HT-29 (cell line): ENCODE results near the gene ARHGEF40. TPM values are rescaled to one million over a fixed set of nuclear protein-coding genes. Genes with fewer than 3 reads are reported as not detected.
"Not testable (repeated sequence)": the region's sequence is repeated elsewhere in the genome, so short reads cannot be mapped to it uniquely, and the experiment has no call there.

Source experiments
- DNase-seq: peaks from one replicate; pipeline ENCODE4 v3.0.0-alpha.2; 2015; ENCODE audit warnings: low spot score
- total RNA-seq: library from RNA; depleted of rRNA; stranded (reverse); fragments of >200 nt; shearing (Covaris generic); gene quantifications from 2 replicates; pipeline ENCODE4 v1.2.3, GENCODE V29; 2014

Gene ARHGEF40
- total RNA-seq, 1 experiment from 2014 or later: 20.0 TPM

DNA sequence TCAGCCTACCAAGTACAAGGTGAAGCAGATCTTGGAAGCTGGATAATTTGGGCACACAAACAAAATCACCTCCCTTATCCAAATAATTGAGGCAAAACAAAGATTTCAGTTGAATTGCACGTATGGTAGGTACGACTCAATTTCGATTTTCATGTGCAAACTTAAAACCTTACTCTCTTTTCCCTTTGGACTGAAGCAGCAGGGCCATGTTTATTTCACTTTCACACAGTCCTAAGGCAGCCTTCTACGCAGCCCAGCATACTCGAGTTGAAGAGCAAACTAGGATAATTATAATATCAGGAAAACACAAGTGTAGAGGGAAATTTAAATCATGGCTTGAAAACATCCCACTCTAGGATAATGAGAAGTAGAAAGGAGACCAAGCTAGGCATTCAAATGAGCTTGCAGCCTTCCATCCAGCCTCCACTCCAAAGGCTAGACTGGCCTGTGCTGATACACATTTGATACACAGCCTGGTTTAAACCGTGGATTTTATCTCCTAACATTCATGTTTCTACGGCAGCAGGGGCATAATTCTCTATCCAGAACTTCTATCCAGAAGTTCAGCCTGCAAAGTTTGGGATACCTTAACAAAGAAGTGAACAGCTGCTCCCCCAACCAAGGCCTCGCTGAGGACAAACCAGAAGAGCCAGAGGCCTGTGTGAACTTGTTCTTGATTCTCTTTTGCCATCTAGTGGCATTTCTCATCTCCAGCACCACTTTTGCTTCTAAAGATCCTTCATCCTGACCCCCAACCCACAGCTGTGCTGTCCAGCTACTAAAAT lies 30.3 kb upstream of the ARHGEF40 start:
- DNase-seq: peak; percentile 58

DNA sequence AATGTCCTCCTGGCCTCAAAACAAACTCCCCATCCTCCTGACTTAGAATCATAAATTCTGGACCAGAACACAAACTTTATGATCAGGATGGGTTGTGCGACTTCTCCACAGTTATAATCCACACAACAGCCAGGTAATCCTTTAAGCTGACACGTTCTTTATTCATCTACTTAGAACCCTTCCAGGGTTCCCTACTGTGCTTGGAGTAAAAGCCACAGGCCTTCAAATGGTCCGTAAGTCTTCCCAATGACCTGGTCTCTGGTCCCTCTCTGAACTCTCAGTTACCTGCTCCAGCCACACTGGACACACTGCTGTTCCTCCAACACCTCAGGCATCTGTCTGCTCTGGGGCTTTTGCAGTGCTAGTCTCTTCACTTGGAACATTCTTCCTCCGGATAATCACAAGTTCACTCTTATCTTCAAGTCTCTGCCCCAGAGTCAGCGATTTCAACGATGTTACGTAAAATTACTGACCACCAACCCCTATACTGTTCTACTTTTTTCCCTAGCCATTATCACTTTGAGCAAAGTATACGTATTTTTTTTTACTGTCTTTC lies 29.7 kb upstream of the ARHGEF40 start:
- no peak for DNase-seq

DNA sequence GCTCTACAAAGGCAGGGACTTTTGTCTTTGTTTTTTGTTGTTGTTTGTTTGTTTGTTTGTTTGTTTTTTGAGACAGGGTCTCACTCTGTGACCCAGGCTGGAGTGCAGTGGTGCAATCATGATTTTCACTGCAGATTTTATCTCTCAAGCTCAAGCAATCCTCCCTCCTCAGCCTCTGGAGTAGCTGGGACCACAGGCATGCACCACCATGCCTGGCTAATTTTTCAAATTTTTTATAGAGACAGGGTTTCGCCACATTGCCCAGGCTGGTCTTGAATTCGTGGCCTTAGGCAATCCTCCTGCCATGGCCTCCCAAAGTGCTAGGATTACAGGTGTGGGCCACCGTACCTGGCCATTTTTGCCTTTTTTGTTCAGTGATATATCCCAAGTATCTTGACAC lies 29.2 kb upstream of the ARHGEF40 start:
- DNase-seq: not testable (repeated sequence)

DNA sequence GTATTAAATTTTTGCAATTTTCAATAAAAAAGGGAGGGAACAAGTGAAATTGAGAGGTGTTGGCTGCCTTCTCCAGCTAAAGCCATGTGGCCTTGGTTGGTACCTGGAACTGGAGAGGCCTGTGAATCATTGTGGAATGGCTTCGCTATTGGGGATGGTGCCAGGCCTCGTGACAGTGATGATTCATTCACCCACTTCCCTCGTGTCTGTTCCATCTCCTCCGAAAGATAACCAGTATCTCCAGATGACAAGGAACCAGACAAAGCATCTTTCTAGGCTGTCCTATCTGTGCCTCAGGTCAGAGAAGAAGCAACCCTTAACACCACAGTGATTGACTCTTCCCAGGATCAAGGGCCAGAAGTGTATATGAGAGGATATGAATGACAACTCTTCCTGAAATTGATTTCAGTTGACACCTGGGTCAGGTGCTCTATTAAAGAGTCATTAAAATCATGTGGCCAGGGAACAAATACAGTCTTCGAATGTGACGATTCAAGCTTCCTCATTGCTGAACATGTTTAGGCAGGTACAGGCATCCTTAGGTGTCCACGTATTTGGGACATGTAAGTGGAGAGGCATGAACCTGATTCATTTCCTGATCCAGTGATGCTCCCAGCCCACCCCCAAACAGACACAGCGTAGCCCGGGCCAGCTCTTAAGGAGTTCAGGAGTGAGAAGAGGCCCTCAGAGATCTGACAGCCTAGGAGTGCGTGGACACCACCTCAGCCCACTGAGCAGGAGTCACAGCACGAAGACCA lies 28.2 kb upstream of the ARHGEF40 start, which contains the start of gene RNASE7:
RNASE7 (plus strand) TSS at position 687 of the 758 bp plus-strand sequence. CDS start 631 bp downstream, outside the sequence.
- DNase-seq: no peak

DNA sequence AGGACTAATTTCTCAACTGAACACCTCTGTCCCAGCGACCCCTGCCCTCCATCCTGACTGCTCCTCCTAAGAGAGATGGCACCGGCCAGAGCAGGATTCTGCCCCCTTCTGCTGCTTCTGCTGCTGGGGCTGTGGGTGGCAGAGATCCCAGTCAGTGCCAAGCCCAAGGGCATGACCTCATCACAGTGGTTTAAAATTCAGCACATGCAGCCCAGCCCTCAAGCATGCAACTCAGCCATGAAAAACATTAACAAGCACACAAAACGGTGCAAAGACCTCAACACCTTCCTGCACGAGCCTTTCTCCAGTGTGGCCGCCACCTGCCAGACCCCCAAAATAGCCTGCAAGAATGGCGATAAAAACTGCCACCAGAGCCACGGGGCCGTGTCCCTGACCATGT lies 27.2 kb upstream of the ARHGEF40 start:
- no peak for DNase-seq

DNA sequence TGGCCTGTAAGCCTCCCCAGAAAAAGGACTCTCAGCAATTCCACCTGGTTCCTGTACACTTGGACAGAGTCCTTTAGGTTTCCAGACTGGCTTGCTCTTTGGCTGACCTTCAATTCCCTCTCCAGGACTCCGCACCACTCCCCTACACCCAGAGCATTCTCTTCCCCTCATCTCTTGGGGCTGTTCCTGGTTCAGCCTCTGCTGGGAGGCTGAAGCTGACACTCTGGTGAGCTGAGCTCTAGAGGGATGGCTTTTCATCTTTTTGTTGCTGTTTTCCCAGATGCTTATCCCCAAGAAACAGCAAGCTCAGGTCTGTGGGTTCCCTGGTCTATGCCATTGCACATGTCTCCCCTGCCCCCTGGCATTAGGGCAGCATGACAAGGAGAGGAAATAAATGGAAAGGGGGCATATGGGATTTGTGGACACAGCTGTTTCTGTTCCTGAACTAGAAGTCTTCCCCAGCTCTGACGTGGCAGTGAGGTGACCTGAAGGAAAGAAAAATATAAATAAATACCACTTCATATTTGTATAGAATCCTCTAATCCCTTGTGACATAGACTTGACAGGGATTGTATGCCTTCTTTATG lies 26.6 kb upstream of the ARHGEF40 start:
- DNase-seq: no peak

DNA sequence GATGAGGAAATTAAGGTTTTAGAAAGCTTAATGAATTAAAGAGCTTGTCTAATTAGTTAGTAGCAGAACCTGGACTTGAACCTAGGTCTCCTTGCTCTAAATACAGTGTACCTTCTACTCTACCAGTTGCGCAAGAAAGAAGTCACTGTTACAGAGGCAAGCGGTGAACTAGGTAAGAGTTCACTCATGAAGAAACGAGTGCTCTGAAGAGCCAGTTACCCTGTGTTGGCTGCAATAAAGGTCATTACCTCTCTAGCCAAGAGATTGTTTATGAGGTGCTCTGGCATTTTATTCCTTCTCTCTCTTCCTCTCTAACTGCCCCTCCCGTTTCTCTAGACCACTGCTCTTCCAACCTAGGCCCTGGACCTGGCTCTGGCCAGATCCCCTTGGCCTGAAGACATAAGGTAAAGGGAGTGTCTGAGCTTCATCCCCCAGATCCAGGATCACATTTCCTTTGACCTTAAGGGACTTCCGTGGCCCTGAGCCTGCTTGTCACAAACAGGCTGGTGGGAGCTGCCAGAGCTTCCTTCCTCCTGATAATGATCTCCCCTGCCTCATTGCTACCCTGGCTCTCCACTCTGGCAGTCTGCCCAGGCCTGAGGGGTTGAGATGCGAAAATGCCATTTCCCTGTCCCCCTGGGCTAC lies 26.0 kb upstream of the ARHGEF40 start:
- DNase-seq: no peak

DNA sequence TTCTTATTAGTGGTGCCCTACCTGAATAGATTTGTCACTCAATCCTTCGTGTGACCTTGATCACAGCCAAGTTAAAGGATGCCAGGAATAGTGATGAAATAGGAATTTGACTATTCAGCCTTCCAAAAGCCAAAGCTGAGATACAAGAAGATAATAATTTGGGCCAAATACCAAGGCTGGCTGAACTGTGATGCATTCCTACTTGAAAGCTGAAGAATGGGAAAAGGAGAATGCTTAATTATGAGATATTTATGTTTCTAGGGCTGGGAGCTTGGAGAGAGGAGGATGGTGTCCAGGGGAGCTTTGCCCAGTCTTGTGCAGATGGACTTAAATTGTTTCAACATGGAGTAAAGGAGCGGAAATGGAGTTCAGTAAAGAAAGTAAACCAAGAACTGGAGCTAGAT lies 22.7 kb upstream of the ARHGEF40 start:
- no peak for DNase-seq

DNA sequence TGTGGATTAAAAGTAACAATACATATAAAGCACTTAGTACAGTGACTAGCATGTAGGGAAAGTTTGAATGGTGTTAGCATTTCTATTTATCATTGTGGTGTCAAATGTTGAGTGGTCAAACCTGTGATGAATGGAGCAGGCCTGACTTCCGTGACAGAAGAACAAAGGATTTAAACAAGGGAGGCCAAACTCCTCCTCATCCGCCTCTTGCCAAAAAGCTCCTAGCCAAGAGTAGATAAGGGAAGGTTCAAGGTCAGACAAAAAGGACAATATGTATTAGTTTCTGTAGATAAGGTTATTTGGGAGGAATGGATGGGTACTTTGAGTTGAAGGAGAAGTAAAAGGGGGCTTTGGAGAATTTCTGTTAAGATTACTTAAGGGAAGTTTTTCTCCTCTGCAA lies 21.5 kb upstream of the ARHGEF40 start:
- no peak for DNase-seq

DNA sequence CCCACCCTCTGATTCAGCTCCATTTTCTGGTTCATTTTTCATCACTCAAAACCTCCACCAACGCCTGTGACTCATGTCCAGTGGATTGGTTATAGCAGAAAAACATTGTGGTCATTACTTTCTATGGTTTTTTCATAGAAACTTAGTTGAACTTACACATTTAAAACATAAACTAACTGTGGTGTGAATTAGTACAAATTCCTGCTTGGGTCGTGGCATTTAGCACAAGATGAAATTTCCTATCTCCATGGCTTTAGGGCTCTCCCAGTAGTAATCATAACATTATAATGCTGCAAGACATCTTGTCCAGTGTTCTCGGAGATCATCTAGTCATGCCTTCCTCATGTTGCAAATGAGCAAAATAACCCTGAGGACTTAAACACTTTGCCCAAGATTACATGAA lies 20.8 kb upstream of the ARHGEF40 start:
- DNase-seq: no peak

DNA sequence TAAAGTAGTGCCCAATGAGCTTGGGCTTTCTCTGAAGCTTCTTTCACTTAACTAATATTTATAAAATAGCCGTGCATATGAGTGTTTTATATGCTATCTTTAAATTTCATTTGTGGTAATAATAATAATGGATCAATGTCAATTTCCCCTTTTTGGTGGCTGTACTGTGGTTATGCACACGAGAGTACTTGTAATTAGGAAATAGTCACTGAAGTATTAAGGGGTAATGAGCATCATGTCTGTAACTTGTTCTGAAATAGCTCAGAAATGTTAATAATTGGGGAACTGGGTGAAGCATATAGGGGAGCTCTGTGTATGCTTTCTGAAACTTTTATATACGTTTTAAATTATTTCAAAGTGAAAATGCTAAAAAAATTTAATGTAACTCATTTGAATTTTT lies 19.5 kb upstream of the ARHGEF40 start:
- DNase-seq: no peak

DNA sequence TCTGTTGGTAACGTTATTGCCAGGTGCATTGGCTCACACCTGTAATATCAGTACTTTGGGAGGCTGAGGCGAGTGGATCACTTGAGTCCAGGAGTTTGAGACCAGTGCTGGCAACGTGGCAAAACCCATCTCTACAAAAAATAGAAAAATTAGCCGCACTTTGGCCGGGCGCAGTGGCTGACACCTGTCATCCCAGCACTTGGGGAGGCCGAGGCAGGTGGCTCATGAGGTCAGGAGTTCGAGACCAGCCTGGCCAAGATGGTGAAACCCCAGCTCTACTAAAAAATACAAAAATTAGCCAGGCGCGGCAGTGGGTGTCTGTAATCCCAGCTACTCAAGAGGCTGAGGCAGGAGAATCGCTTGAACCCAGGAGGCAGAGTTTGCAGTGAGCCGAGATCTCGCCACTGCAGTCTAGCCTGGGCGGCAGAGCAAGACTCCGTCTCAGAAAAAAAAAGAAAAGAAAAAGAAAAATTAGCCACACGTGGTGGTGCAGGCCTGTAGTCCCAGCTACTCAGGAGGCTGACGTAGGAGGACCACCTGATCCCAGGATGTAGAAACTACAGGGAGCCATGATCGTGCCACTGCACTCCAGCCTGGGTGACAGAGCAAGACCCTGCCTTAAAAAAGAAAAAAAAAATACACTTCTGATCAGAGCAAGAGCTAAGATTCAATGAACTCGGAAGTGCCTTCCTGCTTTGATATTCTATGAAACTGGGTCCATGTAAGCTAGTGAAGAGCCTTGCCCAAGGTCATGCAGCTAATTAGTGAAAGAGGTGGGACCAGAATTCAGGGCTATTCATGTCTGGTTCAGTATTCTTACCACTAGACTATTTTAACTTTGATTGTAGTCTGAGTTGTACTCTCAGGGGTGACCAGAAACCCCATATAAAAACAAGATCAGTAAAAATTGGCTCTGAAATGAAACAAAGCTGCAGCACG lies 16.7 kb upstream of the ARHGEF40 start:
- DNase-seq: no peak

DNA sequence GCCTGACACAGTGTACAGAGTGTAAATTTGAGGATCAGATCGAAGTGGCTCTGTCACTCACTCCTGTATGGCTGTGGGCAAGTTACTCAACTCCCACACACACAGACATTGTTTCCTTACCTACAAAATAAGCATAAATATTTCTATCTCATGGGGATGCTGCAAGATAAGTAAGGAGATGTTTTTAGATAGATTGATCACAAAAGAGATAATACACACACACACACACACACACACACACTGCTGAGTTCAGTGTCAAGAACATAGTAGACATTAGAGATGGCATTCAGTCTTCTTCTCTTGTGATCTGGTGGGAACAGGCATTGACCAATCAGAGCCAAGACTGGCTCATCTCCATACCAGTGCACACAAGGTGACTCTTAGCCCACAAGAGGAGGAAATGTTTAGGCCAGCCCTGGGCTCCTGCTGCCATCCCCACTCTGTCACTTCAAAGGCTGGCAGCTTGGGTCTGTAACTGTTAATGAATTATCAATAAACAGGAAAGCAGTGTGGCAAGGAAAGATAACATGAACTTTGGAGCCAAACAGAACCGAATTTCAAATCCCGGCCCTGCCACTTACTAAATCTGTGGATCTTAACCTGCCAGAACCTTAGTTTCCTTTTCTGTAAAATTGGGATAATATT lies 15.9 kb upstream of the ARHGEF40 start:
- peak; percentile 54 for DNase-seq

DNA sequence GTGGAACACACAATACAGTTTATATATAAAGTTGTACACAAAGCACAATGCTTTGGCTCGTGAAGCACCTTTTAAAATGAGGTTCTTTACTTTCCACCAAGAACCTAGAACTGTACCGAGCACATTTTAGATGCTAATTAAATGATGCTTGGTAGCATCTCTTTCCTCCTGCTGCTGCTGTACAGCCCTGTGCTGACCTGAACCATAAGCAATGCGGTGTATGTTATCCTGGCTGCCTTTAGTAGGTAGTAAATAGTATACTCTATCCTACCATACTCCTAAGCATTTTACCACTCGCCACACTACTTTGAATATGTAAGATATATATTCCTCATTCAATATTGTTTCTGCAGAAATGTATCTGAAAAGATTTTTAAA lies 15.3 kb upstream of the ARHGEF40 start:
- no peak for DNase-seq

DNA sequence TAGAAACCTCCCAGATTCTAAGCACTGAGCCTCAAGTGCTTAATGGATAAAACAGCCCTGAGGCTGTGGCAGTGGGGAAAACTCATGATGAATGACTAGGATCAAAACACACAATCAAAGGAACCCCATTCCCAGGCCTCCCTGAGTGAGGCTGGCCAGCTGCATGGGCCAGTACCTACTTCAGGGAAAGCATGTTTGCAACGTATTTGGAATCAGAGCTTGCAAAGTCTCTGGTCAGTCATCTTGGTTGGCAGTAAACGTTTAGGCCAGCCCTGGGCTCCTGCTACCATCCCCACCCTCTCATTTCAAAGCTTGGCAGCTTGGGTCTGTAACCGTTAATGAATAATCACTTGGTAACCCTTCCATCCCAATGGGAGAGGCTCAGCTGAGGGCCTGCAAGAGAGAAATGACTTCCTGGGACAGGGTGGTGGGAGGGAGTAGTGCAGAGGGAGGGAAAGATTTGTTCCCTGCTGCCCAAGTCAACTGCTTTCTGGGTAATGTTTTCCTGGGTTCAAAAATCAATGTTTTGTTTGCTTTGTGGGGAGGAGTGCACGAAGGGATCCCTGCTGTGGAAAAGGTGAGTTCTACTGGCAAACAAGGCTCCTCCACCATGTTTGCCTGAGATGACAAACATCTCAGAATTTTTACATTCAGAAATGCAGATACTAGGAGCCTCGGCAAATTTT lies 14.5 kb upstream of the ARHGEF40 start:
- DNase-seq: peak; percentile 51

DNA sequence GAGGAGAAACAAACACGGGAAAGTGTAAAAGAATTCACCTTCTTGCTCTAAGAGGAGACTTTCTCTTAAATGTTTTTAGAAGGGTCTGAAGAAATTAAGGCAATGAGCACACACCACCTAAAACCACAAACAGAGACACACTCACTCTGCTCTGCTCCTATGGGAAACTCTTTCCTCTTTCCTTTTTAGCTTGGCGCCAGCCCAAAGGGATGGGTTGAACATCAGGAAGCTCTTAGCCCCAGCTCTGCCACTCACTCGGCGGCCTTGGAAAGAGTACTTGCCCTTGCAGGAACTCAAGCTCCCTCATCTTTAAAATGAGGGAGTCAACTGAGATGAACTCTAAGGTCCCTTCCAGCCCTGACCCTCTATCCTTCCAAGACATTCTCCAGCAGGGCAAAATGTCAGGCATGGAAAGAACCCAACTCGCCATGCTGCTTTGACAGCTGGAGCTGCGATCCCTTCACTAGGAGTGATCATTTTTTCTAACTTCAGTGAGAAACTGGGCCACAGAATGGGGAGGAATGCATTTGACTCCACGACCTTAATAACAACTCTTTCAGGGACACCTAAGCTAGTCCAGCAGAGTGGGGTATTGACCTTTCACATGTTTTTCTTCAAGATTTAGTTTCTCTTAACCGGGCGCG lies 13.5 kb upstream of the ARHGEF40 start:
- peak; percentile 42 for DNase-seq

DNA sequence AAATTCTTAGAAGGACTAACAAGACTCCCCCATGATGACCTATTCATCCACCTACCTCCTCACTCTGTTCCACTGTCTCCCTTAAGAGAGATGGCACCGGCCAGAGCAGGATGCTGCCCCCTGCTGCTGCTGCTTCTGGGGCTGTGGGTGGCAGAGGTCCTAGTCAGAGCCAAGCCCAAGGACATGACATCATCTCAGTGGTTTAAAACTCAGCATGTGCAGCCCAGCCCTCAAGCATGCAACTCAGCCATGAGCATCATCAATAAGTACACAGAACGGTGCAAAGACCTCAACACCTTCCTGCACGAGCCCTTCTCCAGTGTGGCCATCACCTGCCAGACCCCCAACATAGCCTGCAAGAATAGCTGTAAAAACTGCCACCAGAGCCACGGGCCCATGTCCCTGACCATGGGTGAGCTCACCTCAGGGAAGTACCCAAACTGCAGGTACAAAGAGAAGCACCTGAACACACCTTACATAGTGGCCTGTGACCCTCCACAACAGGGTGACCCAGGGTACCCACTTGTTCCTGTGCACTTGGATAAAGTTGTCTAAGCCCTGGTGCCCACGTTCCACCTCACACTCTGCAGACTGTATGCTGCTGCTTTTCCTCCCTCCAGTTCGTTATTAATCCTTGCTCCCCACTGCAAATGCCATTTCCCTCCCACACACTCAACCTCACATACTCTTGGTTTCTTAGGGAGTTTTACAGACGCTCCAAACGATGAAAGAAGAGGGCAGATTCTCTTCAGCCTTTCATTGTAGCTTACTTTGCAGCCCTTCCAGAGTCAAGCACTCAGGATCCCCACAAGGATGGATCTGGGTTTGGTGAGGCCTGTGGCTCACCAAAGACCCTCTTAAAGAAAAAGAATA lies 12.1 kb upstream of the ARHGEF40 start, which contains the start of gene RNASE8:
RNASE8 (plus strand) TSS at position 20 of the 873 bp plus-strand sequence; CDS start at position 91, 71 bp downstream.
- DNase-seq: no peak

DNA sequence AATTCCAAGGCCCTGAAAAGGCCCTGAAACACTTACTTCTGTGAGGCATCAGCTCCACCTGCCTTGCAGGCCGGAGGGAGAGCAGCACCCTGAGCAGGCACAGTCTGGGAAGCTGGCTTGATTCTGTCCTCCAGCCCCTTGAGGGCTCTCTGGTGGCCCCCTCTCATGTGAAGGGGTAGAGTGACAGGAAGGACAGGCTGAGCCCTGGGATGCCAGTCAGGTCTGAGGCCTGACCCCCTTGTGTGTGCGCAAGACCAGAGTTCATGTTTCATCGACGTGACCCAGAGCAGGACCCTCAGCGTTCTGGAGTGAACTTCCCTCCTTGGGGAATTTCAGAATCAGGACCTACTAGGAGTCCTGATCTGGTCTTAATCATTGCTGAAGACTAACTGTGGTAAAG lies 11.2 kb upstream of the ARHGEF40 start:
- DNase-seq: no peak
